T-helper 1 cell (primary cell): ENCODE data around the gene KRT86.
"Not testable (repeated sequence)": the region's sequence is repeated elsewhere in the genome, so short reads cannot be mapped to it uniquely, and the experiment has no call there.

Source experiments
- DNase-seq, 5 donors: peaks; one replicate each; pipeline ENCODE4 v3.0.0-alpha.2; 2012 to 2020

The KRT86 gene

DNA sequence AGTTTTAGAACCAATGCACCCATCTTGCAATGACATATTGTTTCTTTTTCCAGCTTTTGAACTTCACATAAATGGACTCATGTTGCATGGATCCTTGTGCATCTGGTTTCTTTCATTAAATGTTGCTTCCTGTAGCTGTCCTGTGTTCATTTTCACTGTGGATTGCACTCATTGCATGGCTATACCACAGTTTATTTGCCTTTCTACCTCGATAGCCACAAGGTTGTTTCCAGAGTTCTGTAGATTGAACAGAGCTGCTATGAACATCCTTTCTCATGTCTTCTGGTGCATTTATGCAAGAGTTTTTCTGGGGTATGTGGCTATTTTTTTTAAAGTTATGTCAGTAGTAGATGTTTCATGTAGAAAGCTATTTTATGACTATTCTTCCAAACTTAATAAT is 20.4 kb downstream of the KRT86 start:
- DNase-seq = no peak

DNA sequence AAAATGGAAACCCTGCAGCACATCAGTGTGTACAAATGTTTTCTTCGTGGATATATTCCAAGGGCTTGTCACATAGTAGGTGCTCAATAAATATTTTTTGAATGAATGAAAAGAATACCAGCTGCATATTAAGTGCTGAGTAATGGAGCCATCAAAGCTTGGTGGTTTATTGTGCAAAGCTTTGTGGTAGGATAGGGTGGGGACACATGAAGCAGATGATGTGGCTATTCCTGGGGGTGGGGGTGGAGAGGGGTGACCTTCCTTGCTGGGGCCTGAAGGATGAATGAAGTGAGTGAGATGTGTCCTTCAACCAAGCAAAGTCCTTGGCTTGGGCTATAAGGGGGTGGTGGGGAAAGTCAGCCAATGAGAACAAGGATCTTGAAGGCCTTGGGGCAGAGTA is 21.2 kb downstream of the KRT86 start:
- no peak for DNase-seq

DNA sequence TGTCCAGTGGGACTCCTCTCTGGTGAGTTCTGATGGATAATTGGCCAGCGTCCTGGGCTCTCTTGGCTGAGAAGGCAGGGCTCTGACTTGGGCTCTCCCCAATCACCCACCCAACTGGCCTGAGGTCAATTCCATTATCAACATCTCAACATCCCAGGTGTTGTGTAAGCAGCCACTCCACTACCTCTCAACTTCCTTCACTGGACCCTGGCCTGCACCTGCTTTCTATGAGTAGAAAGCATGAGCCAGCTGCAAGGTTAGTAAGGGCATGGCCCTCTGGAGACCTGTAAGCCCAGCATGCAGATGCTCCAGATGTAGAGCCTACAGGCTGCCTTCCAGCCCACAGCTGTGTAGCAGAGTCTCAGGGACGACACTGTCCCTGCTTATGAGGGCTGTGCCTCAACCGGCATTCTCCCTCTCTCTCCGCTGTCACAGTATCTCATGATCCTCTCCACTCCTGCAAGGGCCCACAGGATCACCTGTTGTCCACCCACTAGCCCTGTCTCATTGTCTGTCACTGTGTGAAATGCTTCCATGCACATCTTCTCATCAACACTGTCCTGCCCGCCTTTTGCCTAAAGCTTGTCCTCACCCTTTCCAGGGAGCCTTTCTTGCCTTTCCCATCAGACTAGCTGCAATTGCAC is 22.2 kb downstream of the KRT86 start:
- no peak for DNase-seq

DNA sequence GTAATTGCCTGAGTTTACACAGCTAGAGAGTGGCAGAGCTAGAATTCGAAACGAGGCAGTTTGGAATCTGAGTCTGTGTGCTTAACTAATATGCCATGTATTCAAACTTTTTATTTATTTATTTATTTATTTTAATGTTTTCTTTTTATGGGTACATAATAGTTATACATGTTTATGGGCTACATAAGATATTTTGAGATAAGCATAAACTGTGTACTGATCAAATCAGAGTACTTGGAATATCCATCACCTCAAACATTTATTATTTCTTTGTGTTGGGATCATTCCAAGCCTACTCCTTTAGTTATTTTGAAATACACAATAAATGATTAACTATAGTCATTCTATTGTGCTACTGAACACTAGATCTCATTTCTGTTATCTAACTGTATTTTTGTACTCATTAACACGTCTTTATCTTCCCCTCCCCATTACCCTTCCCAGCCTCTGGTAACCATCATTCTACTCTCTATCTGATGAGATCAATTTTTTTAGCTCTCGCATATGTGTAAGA is 24.3 kb downstream of the KRT86 start:
- no peak for DNase-seq

DNA sequence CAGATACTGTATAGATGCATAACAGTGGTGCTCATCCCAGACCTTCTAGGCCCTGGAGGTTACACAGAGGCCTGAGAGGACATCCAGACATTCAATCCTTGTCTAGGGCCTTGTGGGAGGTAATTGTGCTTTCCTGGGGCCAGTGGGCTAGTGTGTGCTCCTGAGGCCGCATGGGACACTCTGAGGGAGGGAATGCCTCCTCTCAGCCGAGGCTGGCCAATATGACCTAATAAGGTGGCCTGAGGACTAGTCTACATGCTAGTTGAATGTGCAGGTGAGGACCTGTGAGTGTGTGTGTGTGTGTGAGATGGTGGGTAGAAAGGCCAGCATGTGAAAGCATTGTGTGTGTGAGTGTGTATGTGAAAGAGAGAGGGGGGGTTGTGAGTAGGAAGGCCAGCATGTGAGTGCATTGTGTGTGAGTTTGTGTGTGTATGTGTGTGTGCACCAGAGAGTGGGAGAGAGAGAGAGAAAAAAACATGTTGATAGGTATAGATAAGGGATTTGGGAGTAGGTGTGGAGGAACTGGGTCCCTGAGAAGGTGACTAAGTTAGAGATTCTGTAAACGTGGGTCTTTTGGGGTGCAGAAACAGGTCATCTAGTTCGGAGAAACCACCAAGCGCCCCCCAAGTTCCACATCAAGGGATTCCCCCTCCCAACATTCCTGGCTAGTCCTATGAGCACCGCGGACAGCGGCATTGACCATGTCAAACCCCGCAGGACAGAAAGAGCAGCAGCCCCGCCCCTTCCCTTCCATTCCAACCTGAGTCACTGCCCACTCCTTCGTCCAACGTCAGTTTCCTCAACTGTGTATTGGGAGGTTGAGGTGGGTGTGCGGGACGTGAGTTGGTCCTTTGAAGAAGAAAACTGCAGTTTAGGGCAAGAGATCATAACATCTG is 26.6 kb downstream of the KRT86 start:
- no peak for DNase-seq

DNA sequence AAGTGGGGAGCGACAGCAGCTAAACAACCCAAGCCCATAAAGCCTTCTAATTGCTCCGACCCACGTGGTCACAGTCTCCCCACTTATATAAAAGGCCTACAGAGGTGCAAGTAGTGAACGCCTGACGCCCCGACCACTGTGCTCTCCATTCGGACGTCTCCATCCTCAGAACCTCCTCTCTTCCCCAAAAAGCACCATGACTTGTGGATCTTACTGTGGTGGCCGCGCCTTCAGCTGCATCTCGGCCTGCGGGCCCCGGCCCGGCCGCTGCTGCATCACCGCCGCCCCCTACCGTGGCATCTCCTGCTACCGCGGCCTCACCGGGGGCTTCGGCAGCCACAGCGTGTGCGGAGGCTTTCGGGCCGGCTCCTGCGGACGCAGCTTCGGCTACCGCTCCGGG is 27.3 kb downstream of the KRT86 start:
- DNase-seq = not testable (repeated sequence)

DNA sequence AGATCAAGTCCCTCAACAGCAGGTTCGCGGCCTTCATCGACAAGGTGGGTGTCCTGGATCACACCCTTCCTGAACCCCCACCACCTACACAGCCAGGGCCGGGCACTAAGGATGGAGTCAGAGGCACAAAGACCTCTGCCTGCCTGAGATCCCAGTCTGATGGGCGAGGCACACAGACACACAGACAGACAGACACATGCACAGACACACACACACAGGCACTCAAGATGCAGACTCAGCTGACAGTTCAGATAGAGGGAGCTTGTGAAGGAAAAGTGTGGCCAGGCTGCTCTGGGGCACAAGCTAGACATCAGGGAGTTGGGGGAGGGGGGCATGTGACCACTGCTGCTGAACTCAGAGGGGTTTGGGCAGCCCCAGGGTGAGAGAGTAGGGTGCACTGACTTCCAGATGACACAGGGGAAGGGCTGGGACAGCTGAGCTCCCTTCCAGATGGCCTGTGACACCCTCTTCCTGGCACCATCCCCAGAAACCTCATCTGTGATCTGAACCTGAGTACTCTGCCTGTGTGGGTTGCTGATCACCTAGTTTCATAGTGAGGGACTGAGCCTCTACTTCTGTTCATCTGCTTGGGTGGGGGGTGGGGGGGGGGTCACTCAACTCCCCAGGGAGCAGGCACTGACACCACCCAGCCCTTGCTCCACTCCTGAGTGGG is 27.9 kb downstream of the KRT86 start:
- not testable (repeated sequence) for DNase-seq

DNA sequence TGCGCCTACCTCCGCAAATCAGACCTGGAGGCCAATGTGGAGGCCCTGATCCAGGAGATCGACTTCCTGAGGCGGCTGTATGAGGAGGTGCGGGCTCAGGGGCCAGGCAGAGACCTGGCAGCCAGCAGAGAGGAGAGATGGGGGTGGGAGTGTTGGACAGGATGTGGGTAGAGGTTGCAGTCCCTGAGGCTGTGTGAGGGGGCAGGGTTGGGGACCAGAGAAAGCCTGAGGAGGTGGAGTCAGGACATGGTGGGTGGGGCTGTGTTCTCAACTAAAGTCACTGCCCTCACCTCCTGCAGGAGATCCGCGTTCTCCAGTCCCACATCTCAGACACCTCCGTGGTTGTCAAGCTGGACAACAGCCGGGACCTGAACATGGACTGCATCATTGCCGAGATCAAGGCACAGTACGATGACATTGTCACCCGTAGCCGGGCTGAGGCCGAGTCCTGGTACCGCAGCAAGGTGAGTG is 30.5 kb downstream of the KRT86 start:
- not testable (repeated sequence) for DNase-seq

DNA sequence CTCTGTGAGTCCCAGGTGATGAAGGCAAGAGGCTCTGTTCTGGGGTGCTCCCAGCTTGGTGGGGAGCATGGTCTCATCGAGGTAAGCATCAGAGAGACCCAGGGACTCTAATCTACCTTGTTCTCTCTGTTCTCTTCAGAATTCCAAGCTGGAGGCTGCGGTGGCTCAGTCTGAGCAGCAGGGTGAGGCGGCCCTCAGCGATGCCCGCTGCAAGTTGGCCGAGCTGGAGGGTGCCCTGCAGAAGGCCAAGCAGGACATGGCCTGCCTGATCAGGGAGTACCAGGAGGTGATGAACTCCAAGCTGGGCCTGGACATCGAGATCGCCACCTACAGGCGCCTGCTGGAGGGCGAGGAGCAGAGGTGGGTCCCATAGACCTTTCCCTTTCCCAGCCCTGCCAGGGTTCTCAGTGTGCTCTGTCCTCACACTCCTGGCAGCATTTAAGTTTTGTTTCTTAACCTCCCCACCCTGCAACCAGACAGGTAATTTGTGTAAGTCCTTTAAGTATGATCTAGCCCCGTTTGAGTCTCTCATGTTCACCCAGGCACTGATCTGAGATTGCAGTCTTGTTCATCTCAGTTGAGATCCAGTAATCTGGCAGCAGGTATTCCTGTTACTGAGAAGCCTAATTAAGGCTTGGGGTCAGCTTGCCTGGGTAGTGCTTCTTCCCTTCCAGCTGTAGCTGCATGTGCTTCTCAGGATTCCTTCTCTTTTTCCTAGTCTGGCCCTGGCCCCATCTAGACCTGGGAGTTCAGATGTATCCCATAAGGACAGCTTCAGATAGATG is 31.7 kb downstream of the KRT86 start:
- DNase-seq = no peak

DNA sequence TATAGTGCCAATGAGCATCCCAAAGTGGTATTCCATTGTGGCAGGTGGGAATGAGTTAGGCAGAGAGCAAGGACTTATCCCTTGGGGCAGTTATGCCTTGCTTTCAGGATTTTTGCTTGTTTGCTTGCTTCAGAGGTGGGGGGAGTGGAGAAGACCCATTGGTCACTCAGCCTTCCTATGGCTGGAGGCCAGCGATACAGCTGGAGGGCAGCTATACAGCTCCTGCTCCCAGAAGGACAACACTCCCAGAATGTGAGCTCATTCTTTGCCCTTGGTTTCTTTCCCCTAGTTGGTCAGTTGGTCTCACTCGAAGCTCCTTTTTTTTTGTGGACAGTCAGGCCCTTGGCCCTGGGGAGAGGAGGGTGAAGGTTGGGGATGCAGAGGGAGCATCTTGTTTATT is 32.3 kb downstream of the KRT86 start:
- DNase-seq = no peak

DNA sequence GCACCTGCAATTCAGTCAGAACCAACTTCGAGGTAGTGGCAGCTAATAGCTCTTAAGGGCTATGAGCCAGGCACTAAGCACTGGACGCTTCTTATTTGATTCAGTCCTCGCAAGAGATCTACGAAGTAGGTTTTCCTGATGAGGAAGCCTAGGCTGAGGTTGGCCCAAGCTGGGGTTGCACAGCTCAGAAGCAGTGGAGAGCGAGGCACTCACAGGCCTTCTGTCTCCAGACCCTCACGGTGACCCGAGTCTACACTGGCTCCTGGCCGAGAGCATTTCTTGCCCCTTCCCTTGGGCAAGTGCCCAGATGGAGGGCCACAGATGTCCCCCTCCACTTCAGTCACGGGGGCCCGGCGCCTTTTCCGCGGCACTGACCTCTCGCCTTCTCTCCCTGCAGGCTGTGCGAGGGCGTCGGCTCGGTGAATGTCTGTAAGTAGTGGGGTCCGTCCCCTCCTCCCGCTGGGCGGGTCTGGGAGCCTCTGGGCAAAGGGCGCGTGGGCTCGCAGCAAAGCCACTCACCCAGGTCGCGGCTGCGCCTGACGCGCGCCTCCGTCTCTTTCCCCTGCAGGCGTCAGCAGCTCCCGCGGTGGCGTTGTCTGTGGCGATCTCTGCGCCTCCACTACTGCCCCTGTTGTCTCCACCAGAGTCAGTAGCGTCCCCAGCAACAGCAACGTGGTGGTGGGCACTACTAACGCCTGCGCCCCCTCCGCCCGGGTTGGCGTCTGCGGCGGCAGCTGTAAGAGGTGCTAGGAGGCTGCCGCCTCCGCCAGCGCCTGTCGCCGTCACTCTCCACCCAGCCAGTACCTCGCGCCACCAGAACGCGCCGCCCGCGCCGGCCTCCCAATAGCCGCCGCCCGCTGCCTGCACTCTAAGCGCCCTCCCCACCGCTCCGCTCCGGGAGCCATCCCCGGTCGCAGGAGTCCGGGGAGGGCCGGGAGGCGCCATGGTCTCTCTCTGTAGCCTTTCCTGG is 33.7 kb downstream of the KRT86 start:
- peak in 1 of 5 donors; percentile 26 for DNase-seq

DNA sequence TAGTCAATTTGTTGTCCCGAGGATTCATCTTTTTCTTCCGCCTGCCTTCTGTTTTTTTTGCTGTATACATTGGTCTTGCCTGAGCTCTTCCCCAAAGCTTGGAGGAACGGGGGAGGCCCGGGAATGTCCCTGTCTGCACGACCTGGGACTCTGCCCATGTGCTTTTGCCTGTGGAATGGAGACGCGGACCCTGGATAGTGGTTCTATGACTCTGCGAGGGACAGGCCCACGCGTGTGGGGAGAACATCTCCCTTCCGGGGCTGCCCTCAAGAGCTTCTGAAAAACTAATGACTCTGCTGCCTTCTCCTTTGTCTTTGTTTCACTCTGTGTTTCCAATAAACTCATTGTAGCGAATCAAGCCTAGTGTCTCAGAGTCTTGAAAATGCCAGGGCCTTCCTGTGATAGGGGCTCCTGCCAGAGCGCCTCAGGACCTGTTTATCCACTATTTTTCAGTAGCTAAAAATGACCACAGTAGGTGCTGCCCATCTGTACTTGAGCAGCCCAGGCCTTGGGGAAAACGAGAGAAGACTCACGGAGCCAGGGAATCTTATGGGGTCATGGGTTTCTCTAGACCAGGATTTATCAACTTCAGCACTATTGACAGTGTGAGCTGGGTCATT is 34.5 kb downstream of the KRT86 start:
- no peak for DNase-seq

DNA sequence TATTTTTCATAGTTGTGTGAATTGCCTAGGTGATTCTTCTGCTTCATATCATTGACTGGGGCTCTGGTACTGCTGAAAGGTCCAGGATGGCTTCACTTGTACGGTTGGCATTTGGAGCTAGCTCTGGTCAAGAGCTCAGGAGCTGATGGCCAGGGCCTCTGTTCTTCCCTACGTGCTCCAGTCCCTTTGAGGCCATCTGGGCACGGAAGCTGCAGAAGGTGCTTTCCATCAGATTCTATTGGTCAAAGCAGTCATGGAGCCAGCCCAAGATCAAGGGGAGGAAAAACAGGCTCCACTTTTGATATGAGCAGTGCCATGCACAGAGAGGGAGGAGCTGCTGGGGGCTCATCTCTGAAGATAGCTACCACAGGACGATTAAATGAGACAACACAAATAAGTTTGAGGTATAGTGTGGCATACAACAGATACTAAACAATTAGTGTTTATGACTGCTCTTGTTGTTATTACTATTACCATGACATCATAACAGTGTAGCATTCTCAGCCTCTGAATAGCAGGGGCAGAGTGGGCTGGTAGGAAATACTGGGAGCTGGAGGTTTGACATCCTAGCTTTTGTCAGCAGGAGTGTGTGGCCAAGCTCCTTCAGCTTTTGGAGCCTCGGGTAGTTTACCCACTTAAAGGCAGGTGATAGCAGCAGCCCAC is 36.3 kb downstream of the KRT86 start:
- DNase-seq = no peak

DNA sequence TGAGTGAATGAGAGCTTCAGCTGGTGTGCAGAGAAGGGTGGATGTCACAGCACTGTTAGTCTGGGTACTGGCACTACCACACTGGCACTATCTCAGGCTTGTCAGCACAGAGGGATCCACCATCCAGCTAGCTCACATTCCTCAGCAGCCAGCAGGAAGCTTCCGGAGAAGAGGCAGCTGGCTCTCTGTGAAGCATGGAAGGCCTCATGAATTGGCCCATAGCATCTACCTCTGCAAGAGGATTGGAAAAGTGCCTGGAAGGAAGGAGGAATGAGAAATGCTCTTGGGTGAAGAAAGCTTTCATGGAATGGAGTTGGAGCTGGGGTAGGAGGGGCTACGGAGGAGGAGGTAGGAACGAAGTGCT is 36.8 kb downstream of the KRT86 start:
- DNase-seq = no peak

DNA sequence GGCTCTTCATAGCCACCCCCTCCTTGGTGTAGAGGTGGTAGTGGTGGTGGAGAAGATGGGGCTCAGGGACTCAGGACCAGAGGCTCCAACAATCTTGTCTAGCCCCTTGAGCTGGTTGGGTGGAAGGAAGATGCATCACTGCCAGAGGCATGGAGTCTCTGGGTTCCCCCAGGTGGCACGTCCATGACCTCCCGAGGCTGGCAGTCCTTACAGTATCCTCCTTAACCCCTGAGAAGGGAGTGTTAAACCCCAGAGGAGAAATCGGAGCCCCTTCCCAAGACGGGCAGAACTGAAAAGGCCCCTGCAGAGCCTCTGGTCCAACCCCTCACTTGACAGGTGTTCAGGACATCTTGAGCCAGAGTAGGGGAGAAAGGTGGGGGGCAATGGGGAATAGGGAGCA is 37.6 kb downstream of the KRT86 start:
- no peak for DNase-seq

DNA sequence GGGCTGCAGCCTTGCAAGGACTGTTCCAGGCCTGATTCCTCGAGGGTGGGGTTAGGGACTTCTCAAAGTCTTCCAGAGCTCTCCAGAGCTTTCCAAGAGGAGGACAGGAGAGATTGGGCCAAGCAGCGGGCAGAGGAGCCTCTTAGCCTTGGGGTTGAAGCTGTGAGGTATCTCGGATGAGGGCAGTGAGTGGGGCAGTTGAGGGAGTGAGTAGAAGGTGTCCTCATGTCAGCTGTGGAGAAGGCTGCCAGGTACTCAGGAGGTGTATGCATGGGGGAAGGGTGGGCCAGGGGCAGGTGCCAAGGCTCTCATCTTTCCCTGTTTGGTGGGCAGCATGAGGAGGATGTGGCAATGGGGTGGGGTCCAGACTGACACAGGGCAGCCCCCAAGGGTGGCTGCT is 39.0 kb downstream of the KRT86 start:
- no peak for DNase-seq

DNA sequence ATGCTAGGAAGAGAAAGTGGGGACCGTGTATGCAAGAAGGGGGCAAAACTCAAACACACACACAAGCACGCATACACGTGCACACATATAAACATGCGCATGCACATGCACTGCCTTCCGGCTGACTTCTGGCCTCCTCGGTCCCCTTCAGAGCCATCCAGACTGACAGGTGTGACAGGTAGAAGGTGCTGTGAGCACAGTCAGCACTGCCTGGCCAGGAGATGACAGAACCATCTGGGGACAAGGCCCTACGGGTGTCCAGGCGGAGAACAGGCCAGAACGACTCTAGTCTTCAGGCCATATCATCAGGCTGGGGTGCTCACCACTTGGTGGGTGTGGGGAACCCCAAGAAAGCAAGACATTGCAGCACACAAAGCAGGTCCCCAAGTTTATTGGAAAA is 39.5 kb downstream of the KRT86 start:
- DNase-seq = no peak

DNA sequence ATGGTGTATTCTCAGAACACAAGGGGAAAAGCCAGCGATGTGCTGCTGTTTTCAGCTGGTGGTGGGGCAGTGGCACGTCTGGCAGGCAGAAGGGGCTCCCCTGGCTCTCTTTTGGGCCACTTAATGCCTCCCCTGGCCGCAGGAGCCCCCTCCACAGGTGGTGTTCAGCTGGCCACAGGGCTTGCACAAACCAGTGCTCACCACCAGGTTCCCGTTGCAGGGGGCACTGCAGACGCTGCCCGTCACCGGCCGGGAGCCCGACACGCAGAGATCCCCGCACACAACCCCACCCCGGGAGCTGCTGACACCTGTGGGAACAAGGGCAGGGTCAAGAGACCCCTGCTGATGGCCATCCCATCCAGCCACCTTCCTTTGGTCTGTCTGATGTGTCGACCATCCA is 40.1 kb downstream of the KRT86 start:
- no peak for DNase-seq

DNA sequence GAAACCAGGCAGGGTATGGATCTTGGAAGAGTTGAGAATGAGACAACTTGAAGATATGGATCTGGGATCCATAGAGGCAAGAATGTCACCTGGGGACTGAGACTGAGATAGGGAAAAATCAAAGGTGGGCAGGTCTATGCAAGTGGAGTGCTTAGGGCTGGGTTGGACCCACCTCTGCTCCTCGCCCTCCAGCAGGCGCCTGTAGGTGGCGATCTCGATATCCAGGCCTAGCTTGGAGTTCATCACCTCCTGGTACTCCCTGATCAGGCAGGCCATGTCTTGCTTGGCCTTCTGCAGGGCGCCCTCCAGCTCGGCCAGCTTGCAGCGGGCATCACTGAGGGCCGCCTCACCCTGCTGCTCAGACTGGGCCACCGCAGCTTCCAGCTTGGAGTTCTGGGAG is 41.3 kb downstream of the KRT86 start:
- not testable (repeated sequence) for DNase-seq

DNA sequence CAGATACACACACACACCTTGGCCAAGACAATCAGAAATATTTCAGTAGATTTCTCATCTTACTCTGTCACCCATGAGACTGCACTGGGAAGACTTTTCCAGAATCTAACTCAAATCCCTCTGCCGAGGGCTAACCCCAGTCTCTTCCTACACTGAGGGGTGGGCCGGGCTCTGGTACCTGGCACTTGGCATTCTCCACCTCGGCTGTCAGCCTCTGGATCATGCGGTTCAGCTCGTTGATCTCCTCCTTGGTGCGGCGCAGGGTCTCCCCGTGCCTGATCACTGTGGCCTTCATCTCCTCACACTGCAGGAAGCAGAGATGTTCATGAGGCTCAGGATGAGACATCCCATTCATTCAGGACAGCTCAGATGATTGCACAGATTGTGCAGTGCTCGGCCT is 41.8 kb downstream of the KRT86 start:
- no peak for DNase-seq
